ENCODE measurements around the gene GPR152.
A peak's percentile ranks its signal among the peaks of the same experiment; 100 is the strongest.

GPR152 gene

GRCh38 chr11:67442504-67443404 lies 9.8 kb downstream of the GPR152 start:
- Histone ChIP-seq H3K9me3 (ENCODE audit: control insufficient read depth in 1 of 2, low read length in 2 of 2) (no peaks in the 10 kb centered on the region), H3K27ac (ENCODE audit: low read length) (peak overlapping the region; percentile 69), H3K27me3 (ENCODE audit: low read depth, low read length) (no peaks in the 10 kb centered on the region), H3K4me3 (ENCODE audit: low read depth in 1 of 2, low read length in 2 of 2) (peak overlapping the region; percentile 68 to 70), H3K4me1 (ENCODE audit: control insufficient read depth in 1 of 2, insufficient read depth in 2 of 2, low read length in 2 of 2) (peaks cover 0 to 15% of the 10 kb centered on the region in 2 donors), H3K36me3 (ENCODE audit: control insufficient read depth in 1 of 2, insufficient read depth in 2 of 2, low read length in 2 of 2) (peaks cover 0 to 42% of the 10 kb centered on the region in 2 donors)

DNA sequence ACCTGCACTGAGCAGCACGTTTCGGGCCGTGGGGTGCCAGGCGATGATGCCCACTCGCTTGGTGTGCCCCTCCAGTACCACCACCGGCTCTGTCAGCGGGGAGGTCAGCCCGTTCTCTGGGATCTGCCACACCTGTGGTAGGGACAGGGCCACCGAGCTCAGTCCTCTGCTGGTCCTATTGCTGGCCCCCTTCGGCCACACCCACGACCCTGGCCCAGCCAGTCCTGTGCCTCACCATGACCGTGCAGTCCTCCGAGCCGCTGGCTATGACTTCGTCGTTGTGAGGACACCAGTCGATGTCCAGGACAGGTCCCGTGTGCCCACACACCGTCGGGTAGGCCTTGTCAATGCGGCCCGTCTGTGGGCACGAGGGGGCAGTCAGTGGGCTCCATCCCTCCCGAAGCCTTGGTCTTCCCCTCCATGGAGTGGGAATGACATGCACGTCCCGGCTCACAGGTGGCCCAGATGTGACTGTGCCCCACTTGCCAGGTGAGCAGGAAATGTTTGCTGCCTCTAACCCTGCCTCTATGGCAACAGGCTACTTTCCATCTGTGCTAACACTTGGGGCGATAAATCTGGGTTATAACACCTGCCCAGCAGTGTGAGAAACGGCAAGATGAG lies 10.7 kb downstream of the GPR152 start:
- Histone ChIP-seq H3K4me3 (ENCODE audit: low read depth in 1 of 2, low read length in 2 of 2) (peak overlapping the region; percentile 68 to 70), H3K4me1 (ENCODE audit: control insufficient read depth in 1 of 2, insufficient read depth in 2 of 2, low read length in 2 of 2) (peaks cover 0 to 15% of the 10 kb centered on the region in 2 donors), H3K27me3 (ENCODE audit: low read depth, low read length) (no peaks in the 10 kb centered on the region), H3K27ac (ENCODE audit: low read length) (no peak overlapping the region), H3K9me3 (ENCODE audit: control insufficient read depth in 1 of 2, low read length in 2 of 2) (no peaks in the 10 kb centered on the region), H3K36me3 (ENCODE audit: control insufficient read depth in 1 of 2, insufficient read depth in 2 of 2, low read length in 2 of 2) (peaks cover 0 to 48% of the 10 kb centered on the region in 2 donors)

GRCh38 chr11:67441098-67441563 lies 11.4 kb downstream of the GPR152 start:
- Histone ChIP-seq H3K9me3 (ENCODE audit: control insufficient read depth in 1 of 2, low read length in 2 of 2) (no peaks in the 10 kb centered on the region), H3K27me3 (ENCODE audit: low read depth, low read length) (no peaks in the 10 kb centered on the region), H3K4me3 (ENCODE audit: low read depth in 1 of 2, low read length in 2 of 2) (no peak overlapping the region), H3K4me1 (ENCODE audit: control insufficient read depth in 1 of 2, insufficient read depth in 2 of 2, low read length in 2 of 2) (peaks cover 0 to 15% of the 10 kb centered on the region in 2 donors), H3K36me3 (ENCODE audit: control insufficient read depth in 1 of 2, insufficient read depth in 2 of 2, low read length in 2 of 2) (peaks cover 0 to 48% of the 10 kb centered on the region in 2 donors), H3K27ac (ENCODE audit: low read length) (no peak overlapping the region)

DNA sequence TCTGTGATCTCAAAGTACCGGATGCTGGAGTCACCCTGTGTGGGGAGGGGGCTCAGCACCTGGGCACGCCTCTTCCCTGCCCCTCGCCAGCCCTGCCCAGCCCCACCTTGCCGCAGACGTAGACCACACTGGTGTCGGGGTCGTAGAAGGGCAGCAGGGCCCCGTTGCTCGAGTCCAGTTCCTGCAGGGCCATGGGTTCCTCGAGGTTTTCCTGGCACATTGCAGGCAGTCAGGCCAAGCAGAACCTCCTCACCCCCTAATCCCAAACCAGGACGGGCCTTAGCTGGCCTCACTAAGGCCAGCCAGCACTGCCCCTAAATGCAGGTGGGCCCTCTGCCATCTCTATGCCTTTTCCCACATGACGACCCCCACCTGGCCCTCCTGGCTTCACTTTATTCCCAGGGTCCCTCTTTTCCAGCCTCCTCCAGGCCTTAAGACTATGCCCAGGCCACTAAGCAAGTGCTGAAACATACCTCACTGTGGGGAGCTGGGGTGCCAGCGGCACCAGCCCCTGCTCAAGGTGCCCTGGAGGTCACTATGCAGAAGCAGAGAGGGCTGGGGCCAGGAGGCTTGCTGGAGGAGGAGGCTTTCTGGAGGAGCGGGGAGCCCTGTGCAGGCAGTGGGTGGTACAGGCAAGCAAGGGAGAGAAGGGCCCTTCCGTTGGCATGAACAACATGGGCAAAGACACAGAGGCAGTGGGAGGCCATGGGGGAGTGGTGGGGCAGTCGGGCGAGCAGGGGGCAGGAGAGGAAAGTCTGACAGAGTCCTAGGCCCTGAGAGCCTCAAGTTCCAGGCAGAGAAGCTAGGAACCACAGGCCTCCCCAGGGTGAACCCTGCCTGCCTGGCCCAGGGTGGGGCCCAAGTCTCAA lies 12.1 kb downstream of the GPR152 start:
- peaks cover 0 to 15% of the 10 kb centered on the region in 2 donors for H3K4me1 ChIP-seq (ENCODE audit: control insufficient read depth in 1 of 2, insufficient read depth in 2 of 2, low read length in 2 of 2)
- peaks cover 0 to 54% of the 10 kb centered on the region in 2 donors for H3K36me3 ChIP-seq (ENCODE audit: control insufficient read depth in 1 of 2, insufficient read depth in 2 of 2, low read length in 2 of 2)
- no peaks in the 10 kb centered on the region for H3K27me3 ChIP-seq (ENCODE audit: low read depth, low read length)
- H3K9me3 ChIP-seq (ENCODE audit: control insufficient read depth in 1 of 2, low read length in 2 of 2), result no peaks in the 10 kb centered on the region
- H3K4me3 ChIP-seq (ENCODE audit: low read depth in 1 of 2, low read length in 2 of 2), result no peak overlapping the region
- no peak overlapping the region for H3K27ac ChIP-seq (ENCODE audit: low read length)

- Histone ChIP-seq H3K27me3 (ENCODE audit: low read depth, low read length) (no peaks in the 10 kb centered on the region), H3K4me3 (ENCODE audit: low read depth in 1 of 2, low read length in 2 of 2) (no peak overlapping the region), H3K4me1 (ENCODE audit: control insufficient read depth in 1 of 2, insufficient read depth in 2 of 2, low read length in 2 of 2) (peaks cover 0 to 15% of the 10 kb centered on the region in 2 donors), H3K9me3 (ENCODE audit: control insufficient read depth in 1 of 2, low read length in 2 of 2) (no peaks in the 10 kb centered on the region), H3K27ac (ENCODE audit: low read length) (no peak overlapping the region), H3K36me3 (ENCODE audit: control insufficient read depth in 1 of 2, insufficient read depth in 2 of 2, low read length in 2 of 2) (peaks cover 0 to 63% of the 10 kb centered on the region in 2 donors)
Measured at GRCh38 chr11:67439321-67440228, 13.0 kb downstream of the GPR152 start.

- Histone ChIP-seq H3K36me3 (ENCODE audit: control insufficient read depth in 1 of 2, insufficient read depth in 2 of 2, low read length in 2 of 2) (peaks cover 4 to 76% of the 10 kb centered on the region in 2 donors), H3K9me3 (ENCODE audit: control insufficient read depth in 1 of 2, low read length in 2 of 2) (no peaks in the 10 kb centered on the region), H3K27me3 (ENCODE audit: low read depth, low read length) (no peaks in the 10 kb centered on the region), H3K27ac (ENCODE audit: low read length) (no peak overlapping the region), H3K4me1 (ENCODE audit: control insufficient read depth in 1 of 2, insufficient read depth in 2 of 2, low read length in 2 of 2) (peaks cover 0 to 15% of the 10 kb centered on the region in 2 donors), H3K4me3 (ENCODE audit: low read depth in 1 of 2, low read length in 2 of 2) (no peak overlapping the region)
Measured at GRCh38 chr11:67438158-67438902, 14.2 kb downstream of the GPR152 start.

- H3K27ac ChIP-seq (ENCODE audit: low read length), result no peak overlapping the region
- peaks cover 6 to 81% of the 10 kb centered on the region in 2 donors for H3K36me3 ChIP-seq (ENCODE audit: control insufficient read depth in 1 of 2, insufficient read depth in 2 of 2, low read length in 2 of 2)
- H3K9me3 ChIP-seq (ENCODE audit: control insufficient read depth in 1 of 2, low read length in 2 of 2), result no peaks in the 10 kb centered on the region
- peaks cover 0 to 14% of the 10 kb centered on the region in 2 donors for H3K4me1 ChIP-seq (ENCODE audit: control insufficient read depth in 1 of 2, insufficient read depth in 2 of 2, low read length in 2 of 2)
- no peaks in the 10 kb centered on the region for H3K27me3 ChIP-seq (ENCODE audit: low read depth, low read length)
- H3K4me3 ChIP-seq (ENCODE audit: low read depth in 1 of 2, low read length in 2 of 2), result no peak overlapping the region
Measured at GRCh38 chr11:67437809-67438157, 14.7 kb downstream of the GPR152 start.

DNA sequence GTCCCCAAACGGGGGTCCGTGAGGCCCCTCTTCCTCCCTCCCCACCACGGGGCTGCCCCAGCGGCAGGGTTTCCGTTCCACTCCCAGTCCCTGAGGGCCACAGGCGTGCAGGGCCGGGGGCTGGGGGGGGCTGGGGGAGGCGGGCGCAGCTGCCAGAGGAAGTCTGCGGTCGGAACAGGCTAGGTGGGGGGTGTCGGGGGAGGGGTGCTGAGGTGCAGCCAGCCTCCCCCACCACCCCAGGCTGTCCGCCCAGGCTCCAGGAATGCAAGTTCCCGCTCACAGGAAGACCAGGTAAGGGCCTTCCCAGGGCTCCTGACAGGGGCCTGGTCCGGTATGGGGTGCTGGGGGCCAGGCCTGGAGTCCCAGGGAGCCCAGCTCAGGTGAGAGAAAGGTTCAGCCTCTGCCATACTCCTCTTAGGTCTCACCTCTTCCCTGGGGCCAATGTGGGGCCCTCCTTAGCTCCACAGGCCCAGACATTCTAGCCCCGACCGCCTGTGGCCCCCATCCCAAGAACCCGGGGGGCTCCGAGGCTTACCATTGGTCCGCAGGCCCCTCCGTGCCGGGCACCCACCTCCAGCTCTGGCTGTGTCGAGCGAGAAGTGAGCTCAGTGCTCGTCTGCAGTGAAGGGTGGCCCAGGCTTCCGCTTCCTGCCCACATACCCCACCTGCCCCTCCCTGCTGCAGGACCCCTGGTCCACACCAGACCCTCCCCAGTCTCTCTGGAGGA lies 15.3 kb downstream of the GPR152 start, which contains the start of gene PTPRCAP:
Gene PTPRCAP (minus strand): TSS at position 601 of the 727 bp plus-strand sequence. CDS start 63 bp downstream, at position 538.
- Histone ChIP-seq H3K36me3 (ENCODE audit: control insufficient read depth in 1 of 2, insufficient read depth in 2 of 2, low read length in 2 of 2) (peaks cover 11 to 85% of the 10 kb centered on the region in 2 donors), H3K4me1 (ENCODE audit: control insufficient read depth in 1 of 2, insufficient read depth in 2 of 2, low read length in 2 of 2) (peaks cover 0 to 9% of the 10 kb centered on the region in 2 donors), H3K27ac (ENCODE audit: low read length) (no peak within 1 kb of the TSS), H3K27me3 (ENCODE audit: low read depth, low read length) (no peaks in the 10 kb centered on the region), H3K9me3 (ENCODE audit: control insufficient read depth in 1 of 2, low read length in 2 of 2) (no peaks in the 10 kb centered on the region), H3K4me3 (ENCODE audit: low read depth in 1 of 2, low read length in 2 of 2) (peak within 1 kb of the TSS in 1 of 2 donors; percentile 3)

GRCh38 chr11:67436459-67437081 lies 16.0 kb downstream of the GPR152 start:
- H3K9me3 ChIP-seq (ENCODE audit: control insufficient read depth in 1 of 2, low read length in 2 of 2), result no peaks in the 10 kb centered on the region
- H3K27ac ChIP-seq (ENCODE audit: low read length), result no peak overlapping the region
- no peaks in the 10 kb centered on the region for H3K27me3 ChIP-seq (ENCODE audit: low read depth, low read length)
- peaks cover 11 to 87% of the 10 kb centered on the region in 2 donors for H3K36me3 ChIP-seq (ENCODE audit: control insufficient read depth in 1 of 2, insufficient read depth in 2 of 2, low read length in 2 of 2)
- H3K4me1 ChIP-seq (ENCODE audit: control insufficient read depth in 1 of 2, insufficient read depth in 2 of 2, low read length in 2 of 2), result peaks cover 0 to 4% of the 10 kb centered on the region in 2 donors
- H3K4me3 ChIP-seq (ENCODE audit: low read depth in 1 of 2, low read length in 2 of 2), result peak overlapping the region in 1 of 2 donors; percentile 3

Data from muscle layer of duodenum (tissue), 2 donors.